Measurements from ENCODE around the gene DHRS3.

The DHRS3 gene

GRCh38 chr1:12596007-12596821, 21.8 kb downstream of the DHRS3 start:
- DNase-seq: peak; percentile 93

- DNase-seq: no peak
Measured at GRCh38 chr1:12595757-12596006, 22.3 kb downstream of the DHRS3 start.

- no peak for DNase-seq
Measured at GRCh38 chr1:12594966-12595756, 22.8 kb downstream of the DHRS3 start.

- DNase-seq: no peak
Measured at GRCh38 chr1:12594490-12594889, 23.5 kb downstream of the DHRS3 start.

GRCh38 chr1:12593621-12594066, 24.4 kb downstream of the DHRS3 start:
- peak; percentile 41 for DNase-seq

- no peak for DNase-seq
Measured at GRCh38 chr1:12592496-12592895, 25.5 kb downstream of the DHRS3 start.

GRCh38 chr1:12591267-12591938, 26.6 kb downstream of the DHRS3 start:
- no peak for DNase-seq

- DNase-seq: no peak
Measured at GRCh38 chr1:12588695-12589094, 29.3 kb downstream of the DHRS3 start.

- DNase-seq: no peak
Measured at GRCh38 chr1:12587981-12588640, 29.9 kb downstream of the DHRS3 start.

GRCh38 chr1:12585951-12586942, 31.8 kb downstream of the DHRS3 start:
- DNase-seq: no peak

- DNase-seq: no peak
Measured at GRCh38 chr1:12585536-12585935, 32.5 kb downstream of the DHRS3 start.

GRCh38 chr1:12584900-12585525, 33.0 kb downstream of the DHRS3 start:
- no peak for DNase-seq

GRCh38 chr1:12583484-12583883, 34.5 kb downstream of the DHRS3 start:
- DNase-seq: no peak

- DNase-seq: no peak
Measured at GRCh38 chr1:12582649-12583048, 35.4 kb downstream of the DHRS3 start.

- DNase-seq: no peak
Measured at GRCh38 chr1:12581179-12581578, 36.8 kb downstream of the DHRS3 start.

- DNase-seq: peak; percentile 45
Measured at GRCh38 chr1:12580054-12580887, 37.7 kb downstream of the DHRS3 start.

- no peak for DNase-seq
Measured at GRCh38 chr1:12578860-12579422, 39.1 kb downstream of the DHRS3 start.

- DNase-seq: no peak
Measured at GRCh38 chr1:12577020-12577419, 41.0 kb downstream of the DHRS3 start.

- DNase-seq: no peak
Measured at GRCh38 chr1:12574757-12575139, 43.3 kb downstream of the DHRS3 start.

Data from MV-4-11 (cell line).